Kidney tubule cell (primary cell): Measurements from ENCODE around the gene SLC6A1.

ENCODE experiments used
- DNase-seq: peaks from one replicate; pipeline ENCODE4 v3.0.0-alpha.2; 2018; ENCODE audit warnings: low spot score

Gene SLC6A1

GRCh38 chr3:10970306-10970960 lies 22.1 kb upstream of the SLC6A1 start:
- no peak for DNase-seq

GRCh38 chr3:10972072-10972782 lies 20.3 kb upstream of the SLC6A1 start:
- DNase-seq = no peak

GRCh38 chr3:10973046-10973595 lies 19.4 kb upstream of the SLC6A1 start:
- no peak for DNase-seq

GRCh38 chr3:10974131-10974530 lies 18.4 kb upstream of the SLC6A1 start:
- DNase-seq = no peak

- DNase-seq = no peak
Observed at GRCh38 chr3:10974746-10975375, 17.7 kb upstream of the SLC6A1 start.

GRCh38 chr3:10975695-10976234 lies 16.8 kb upstream of the SLC6A1 start:
- DNase-seq = no peak

GRCh38 chr3:10976770-10977169 lies 15.8 kb upstream of the SLC6A1 start:
- no peak for DNase-seq

GRCh38 chr3:10977892-10978510 lies 14.5 kb upstream of the SLC6A1 start:
- DNase-seq = peak; percentile 9

- DNase-seq = no peak
Observed at GRCh38 chr3:10978956-10979355, 13.6 kb upstream of the SLC6A1 start.

GRCh38 chr3:10980312-10980711 lies 12.2 kb upstream of the SLC6A1 start:
- DNase-seq = no peak

GRCh38 chr3:10981031-10981430 lies 11.5 kb upstream of the SLC6A1 start:
- no peak for DNase-seq

- peak; percentile 12 for DNase-seq
Observed at GRCh38 chr3:10981961-10982360, 10.6 kb upstream of the SLC6A1 start.

- peak; percentile 67 for DNase-seq
Observed at GRCh38 chr3:10982782-10983181, 9.8 kb upstream of the SLC6A1 start.

GRCh38 chr3:10983219-10983916 lies 9.2 kb upstream of the SLC6A1 start:
- peak; percentile 57 for DNase-seq

- no peak for DNase-seq
Observed at GRCh38 chr3:10984371-10984896, 8.1 kb upstream of the SLC6A1 start.

- DNase-seq = no peak
Observed at GRCh38 chr3:10985181-10985580, 7.4 kb upstream of the SLC6A1 start.

GRCh38 chr3:10986592-10986991 lies 6.0 kb upstream of the SLC6A1 start:
- no peak for DNase-seq

- DNase-seq = no peak
Observed at GRCh38 chr3:10988001-10988665, 4.4 kb upstream of the SLC6A1 start.

- DNase-seq = no peak
Observed at GRCh38 chr3:10988991-10989484, 3.5 kb upstream of the SLC6A1 start.

GRCh38 chr3:10992943-10993728 lies 588 bp downstream of the SLC6A1 start:
- DNase-seq = no peak
